ENCODE results near the gene KCNIP4.

The KCNIP4 gene

GRCh38 chr4:21507439-21507838 is 441.1 kb downstream of the KCNIP4 start:
- Histone ChIP-seq H3K27ac (ENCODE audit: low read depth, low read length) (no peak overlapping the region), H3K4me1 (ENCODE audit: insufficient read depth, low read length) (no peaks in the 10 kb centered on the region), H3K9me3 (ENCODE audit: low read length) (no peaks in the 10 kb centered on the region), H3K27me3 (ENCODE audit: control insufficient read depth in 1 of 2, insufficient read depth in 2 of 2, low read length in 2 of 2) (no peaks in the 10 kb centered on the region), H3K4me3 (ENCODE audit: low read depth in 1 of 2, low read length in 2 of 2) (no peak overlapping the region), H3K9ac (ENCODE audit: low read length) (no peak overlapping the region), H3K36me3 (ENCODE audit: insufficient read depth, low read length) (no peaks in the 10 kb centered on the region)

DNA sequence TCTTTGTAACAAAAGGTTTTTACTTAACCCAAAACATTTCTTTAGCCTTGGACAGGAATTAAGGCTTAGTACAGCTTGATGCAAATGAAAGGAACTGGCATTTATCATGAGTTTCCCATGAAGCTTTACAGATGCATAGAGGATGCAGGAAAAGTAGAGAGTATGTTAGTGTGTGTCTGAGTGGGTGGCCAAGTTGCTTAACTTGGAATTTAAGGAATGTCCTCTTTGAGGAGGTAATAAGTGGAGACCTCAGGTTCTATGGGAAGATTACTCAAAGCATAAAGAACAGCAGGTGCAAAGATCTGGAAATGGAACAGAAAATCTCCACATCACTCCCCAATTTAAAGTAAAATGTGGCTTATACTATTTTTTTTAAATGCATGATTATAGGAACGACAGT is 457.9 kb downstream of the KCNIP4 start:
- H3K36me3 ChIP-seq (ENCODE audit: insufficient read depth, low read length): no peaks in the 10 kb centered on the region
- H3K27ac ChIP-seq (ENCODE audit: low read depth, low read length): no peak overlapping the region
- no peak overlapping the region for H3K4me3 ChIP-seq (ENCODE audit: low read depth in 1 of 2, low read length in 2 of 2)
- H3K9me3 ChIP-seq (ENCODE audit: low read length): no peaks in the 10 kb centered on the region
- H3K4me1 ChIP-seq (ENCODE audit: insufficient read depth, low read length): no peaks in the 10 kb centered on the region
- H3K27me3 ChIP-seq (ENCODE audit: control insufficient read depth in 1 of 2, insufficient read depth in 2 of 2, low read length in 2 of 2): no peaks in the 10 kb centered on the region
- no peak overlapping the region for H3K9ac ChIP-seq (ENCODE audit: low read length)

DNA sequence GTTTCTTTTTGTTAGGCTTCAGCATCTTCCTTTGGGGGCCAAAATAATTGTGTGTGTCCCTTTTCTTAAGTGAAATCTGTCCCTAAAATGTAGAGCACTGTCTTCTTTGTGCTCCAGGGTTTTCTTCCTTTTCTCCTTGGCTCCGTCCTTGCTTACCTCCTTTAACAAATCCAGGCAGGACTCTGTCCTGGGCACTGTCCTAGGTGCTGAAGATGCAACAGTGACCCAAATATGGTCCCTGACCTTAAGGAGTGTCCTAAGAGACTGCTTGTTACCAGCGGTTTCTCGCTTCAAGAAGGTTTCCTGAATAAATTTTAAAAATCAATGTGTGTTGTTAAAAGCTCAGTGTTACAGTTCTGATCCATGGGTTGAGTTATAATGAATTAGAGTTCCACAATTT is 471.8 kb downstream of the KCNIP4 start:
- no peak overlapping the region for H3K27ac ChIP-seq (ENCODE audit: low read depth, low read length)
- no peaks in the 10 kb centered on the region for H3K36me3 ChIP-seq (ENCODE audit: insufficient read depth, low read length)
- no peaks in the 10 kb centered on the region for H3K4me1 ChIP-seq (ENCODE audit: insufficient read depth, low read length)

GRCh38 chr4:21474195-21474594 is 474.4 kb downstream of the KCNIP4 start:
- Histone ChIP-seq H3K27me3 (ENCODE audit: control insufficient read depth in 1 of 2, insufficient read depth in 2 of 2, low read length in 2 of 2) (no peaks in the 10 kb centered on the region), H3K9ac (ENCODE audit: low read length) (no peak overlapping the region), H3K4me1 (ENCODE audit: insufficient read depth, low read length) (no peaks in the 10 kb centered on the region), H3K4me3 (ENCODE audit: low read depth in 1 of 2, low read length in 2 of 2) (no peak overlapping the region), H3K36me3 (ENCODE audit: insufficient read depth, low read length) (no peaks in the 10 kb centered on the region), H3K27ac (ENCODE audit: low read depth, low read length) (no peak overlapping the region), H3K9me3 (ENCODE audit: low read length) (no peaks in the 10 kb centered on the region)

More for the DNA sequence above, 471.8 kb downstream of the KCNIP4 start:
- Histone ChIP-seq H3K9ac (ENCODE audit: low read length) (no peak overlapping the region), H3K9me3 (ENCODE audit: low read length) (no peaks in the 10 kb centered on the region), H3K27me3 (ENCODE audit: control insufficient read depth in 1 of 2, insufficient read depth in 2 of 2, low read length in 2 of 2) (no peaks in the 10 kb centered on the region), H3K4me3 (ENCODE audit: low read depth in 1 of 2, low read length in 2 of 2) (no peak overlapping the region)

DNA sequence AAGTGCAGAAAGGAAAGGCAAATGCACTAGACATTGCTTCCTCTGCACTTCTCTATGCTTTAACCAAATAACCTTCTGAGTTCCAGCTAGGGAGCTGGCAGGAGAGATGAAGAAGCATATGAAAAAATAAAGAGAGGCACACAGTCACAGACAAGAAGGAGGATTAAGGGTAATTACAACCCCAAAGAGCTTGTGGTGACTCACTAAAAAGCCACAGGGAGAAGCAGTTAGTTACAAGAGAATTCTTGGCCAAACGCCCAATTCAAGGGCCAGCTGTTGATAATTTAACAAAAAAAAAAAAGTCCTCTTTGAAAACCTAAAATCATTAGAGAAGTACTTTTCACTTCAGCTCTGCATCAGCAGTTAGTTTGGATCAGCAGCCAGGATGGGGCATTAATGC is 478.0 kb downstream of the KCNIP4 start:
- H3K27ac ChIP-seq (ENCODE audit: low read depth, low read length): no peak overlapping the region
- H3K4me3 ChIP-seq (ENCODE audit: low read depth in 1 of 2, low read length in 2 of 2): no peak overlapping the region
- H3K4me1 ChIP-seq (ENCODE audit: insufficient read depth, low read length): no peaks in the 10 kb centered on the region

GRCh38 chr4:21469438-21470300 is 478.9 kb downstream of the KCNIP4 start:
- H3K36me3 ChIP-seq (ENCODE audit: insufficient read depth, low read length): no peaks in the 10 kb centered on the region
- no peak overlapping the region for H3K27ac ChIP-seq (ENCODE audit: low read depth, low read length)
- no peaks in the 10 kb centered on the region for H3K27me3 ChIP-seq (ENCODE audit: control insufficient read depth in 1 of 2, insufficient read depth in 2 of 2, low read length in 2 of 2)
- H3K9ac ChIP-seq (ENCODE audit: low read length): no peak overlapping the region
- H3K4me1 ChIP-seq (ENCODE audit: insufficient read depth, low read length): no peaks in the 10 kb centered on the region
- no peak overlapping the region for H3K4me3 ChIP-seq (ENCODE audit: low read depth in 1 of 2, low read length in 2 of 2)
- H3K9me3 ChIP-seq (ENCODE audit: low read length): no peaks in the 10 kb centered on the region

More for the DNA sequence above, 478.0 kb downstream of the KCNIP4 start:
- Histone ChIP-seq H3K36me3 (ENCODE audit: insufficient read depth, low read length) (no peaks in the 10 kb centered on the region), H3K27me3 (ENCODE audit: control insufficient read depth in 1 of 2, insufficient read depth in 2 of 2, low read length in 2 of 2) (no peaks in the 10 kb centered on the region), H3K9ac (ENCODE audit: low read length) (no peak overlapping the region), H3K9me3 (ENCODE audit: low read length) (no peaks in the 10 kb centered on the region)

DNA sequence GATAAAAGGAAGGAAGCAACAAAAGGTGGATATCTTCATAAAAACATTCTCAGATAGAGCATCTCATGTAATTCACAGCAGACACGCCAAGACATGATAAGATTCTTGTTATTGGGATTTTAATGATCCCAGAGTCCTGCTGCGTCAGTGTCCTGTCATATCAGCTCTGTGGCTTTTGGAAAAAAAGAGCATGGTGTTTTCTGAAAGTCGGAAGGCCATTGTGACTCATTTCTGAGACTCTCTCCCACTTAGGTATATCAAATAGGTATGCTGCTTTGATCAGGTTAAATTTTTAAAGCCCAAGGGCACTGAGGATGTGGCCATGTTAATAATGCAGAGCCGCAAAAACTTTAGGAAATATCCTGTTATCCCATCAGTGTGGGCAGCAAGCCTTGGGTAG is 481.0 kb downstream of the KCNIP4 start:
- H3K27ac ChIP-seq (ENCODE audit: low read depth, low read length): no peak overlapping the region
- no peaks in the 10 kb centered on the region for H3K27me3 ChIP-seq (ENCODE audit: control insufficient read depth in 1 of 2, insufficient read depth in 2 of 2, low read length in 2 of 2)
- no peak overlapping the region for H3K9ac ChIP-seq (ENCODE audit: low read length)
- H3K36me3 ChIP-seq (ENCODE audit: insufficient read depth, low read length): no peaks in the 10 kb centered on the region
- no peak overlapping the region for H3K4me3 ChIP-seq (ENCODE audit: low read depth in 1 of 2, low read length in 2 of 2)
- H3K4me1 ChIP-seq (ENCODE audit: insufficient read depth, low read length): no peaks in the 10 kb centered on the region
- H3K9me3 ChIP-seq (ENCODE audit: low read length): no peaks in the 10 kb centered on the region

DNA sequence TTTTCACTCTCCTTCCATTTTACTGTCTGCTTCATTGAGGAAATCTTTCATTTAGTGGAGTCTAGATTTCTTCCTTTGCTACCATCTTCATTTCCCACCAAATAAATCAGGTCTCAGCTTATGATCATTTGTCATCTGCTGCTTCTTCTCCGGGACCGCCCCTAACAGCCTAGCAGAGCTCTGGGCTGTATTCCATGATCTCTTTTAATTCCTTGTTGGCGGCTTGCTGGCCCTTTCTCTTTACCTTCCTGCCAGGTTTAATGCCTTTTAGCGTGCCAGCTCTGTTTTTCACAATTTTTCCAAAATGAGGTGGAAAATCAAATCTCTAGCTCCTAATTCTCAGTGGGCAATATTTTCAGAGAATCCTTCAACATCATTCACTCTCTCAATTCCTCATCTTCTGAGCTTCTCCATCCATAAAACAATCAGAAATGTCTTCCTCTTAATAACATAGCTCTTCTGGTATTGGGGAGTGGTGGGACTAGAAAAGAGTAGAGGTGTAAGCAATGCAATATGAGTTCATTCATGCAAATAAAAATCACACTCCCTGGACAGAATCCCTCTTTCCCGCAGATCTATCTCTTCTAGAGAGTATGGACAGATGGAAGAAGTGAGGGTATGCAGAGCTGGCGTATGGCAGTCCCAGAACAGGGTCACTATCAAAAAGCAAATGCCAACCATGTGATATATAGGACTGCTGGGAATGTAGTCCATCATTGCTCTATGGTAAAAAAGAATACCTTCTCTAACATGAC is 491.3 kb downstream of the KCNIP4 start:
- H3K9me3 ChIP-seq (ENCODE audit: low read length): no peaks in the 10 kb centered on the region
- no peaks in the 10 kb centered on the region for H3K36me3 ChIP-seq (ENCODE audit: insufficient read depth, low read length)
- no peak overlapping the region for H3K4me3 ChIP-seq (ENCODE audit: low read depth in 1 of 2, low read length in 2 of 2)
- H3K27ac ChIP-seq (ENCODE audit: low read depth, low read length): no peak overlapping the region
- H3K9ac ChIP-seq (ENCODE audit: low read length): no peak overlapping the region
- no peaks in the 10 kb centered on the region for H3K27me3 ChIP-seq (ENCODE audit: control insufficient read depth in 1 of 2, insufficient read depth in 2 of 2, low read length in 2 of 2)
- H3K4me1 ChIP-seq (ENCODE audit: insufficient read depth, low read length): no peaks in the 10 kb centered on the region

GRCh38 chr4:21454831-21455230 is 493.7 kb downstream of the KCNIP4 start:
- no peak overlapping the region for H3K9ac ChIP-seq (ENCODE audit: low read length)
- no peak overlapping the region for H3K27ac ChIP-seq (ENCODE audit: low read depth, low read length)
- H3K4me1 ChIP-seq (ENCODE audit: insufficient read depth, low read length): no peaks in the 10 kb centered on the region
- no peaks in the 10 kb centered on the region for H3K27me3 ChIP-seq (ENCODE audit: control insufficient read depth in 1 of 2, insufficient read depth in 2 of 2, low read length in 2 of 2)
- H3K9me3 ChIP-seq (ENCODE audit: low read length): no peaks in the 10 kb centered on the region
- no peak overlapping the region for H3K4me3 ChIP-seq (ENCODE audit: low read depth in 1 of 2, low read length in 2 of 2)
- H3K36me3 ChIP-seq (ENCODE audit: insufficient read depth, low read length): no peaks in the 10 kb centered on the region

- no peaks in the 10 kb centered on the region for H3K4me1 ChIP-seq (ENCODE audit: insufficient read depth, low read length)
- no peaks in the 10 kb centered on the region for H3K27me3 ChIP-seq (ENCODE audit: control insufficient read depth in 1 of 2, insufficient read depth in 2 of 2, low read length in 2 of 2)
- H3K9me3 ChIP-seq (ENCODE audit: low read length): no peaks in the 10 kb centered on the region
- H3K9ac ChIP-seq (ENCODE audit: low read length): no peak overlapping the region
- no peak overlapping the region for H3K27ac ChIP-seq (ENCODE audit: low read depth, low read length)
- H3K4me3 ChIP-seq (ENCODE audit: low read depth in 1 of 2, low read length in 2 of 2): no peak overlapping the region
- H3K36me3 ChIP-seq (ENCODE audit: insufficient read depth, low read length): no peaks in the 10 kb centered on the region
Measured at GRCh38 chr4:21454201-21454600, 494.4 kb downstream of the KCNIP4 start.

DNA sequence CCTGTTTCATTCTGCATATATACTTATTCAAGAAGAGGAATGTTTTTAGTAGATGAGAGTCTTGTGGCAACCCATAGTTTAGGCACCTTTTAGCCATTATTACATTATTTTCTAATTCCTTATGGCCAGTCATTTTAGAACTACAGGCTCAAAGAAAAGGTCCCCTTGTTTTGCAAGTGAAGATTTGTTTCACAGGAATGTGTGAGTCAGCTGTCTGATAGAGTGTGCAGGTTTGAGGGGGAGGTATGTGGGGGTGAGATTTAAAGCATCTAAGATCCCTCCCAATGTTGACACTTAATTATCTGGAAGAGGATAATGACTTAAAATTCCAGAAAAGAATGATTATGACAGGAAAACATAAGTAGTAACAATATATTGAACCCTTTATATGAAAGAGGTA is 495.6 kb downstream of the KCNIP4 start:
- H3K9me3 ChIP-seq (ENCODE audit: low read length): no peaks in the 10 kb centered on the region
- no peak overlapping the region for H3K27ac ChIP-seq (ENCODE audit: low read depth, low read length)
- H3K27me3 ChIP-seq (ENCODE audit: control insufficient read depth in 1 of 2, insufficient read depth in 2 of 2, low read length in 2 of 2): no peaks in the 10 kb centered on the region
- no peak overlapping the region for H3K4me3 ChIP-seq (ENCODE audit: low read depth in 1 of 2, low read length in 2 of 2)
- H3K36me3 ChIP-seq (ENCODE audit: insufficient read depth, low read length): no peaks in the 10 kb centered on the region
- no peaks in the 10 kb centered on the region for H3K4me1 ChIP-seq (ENCODE audit: insufficient read depth, low read length)
- no peak overlapping the region for H3K9ac ChIP-seq (ENCODE audit: low read length)
